ENCODE measurements around the gene RUNX2. TPM values are rescaled to one million over a fixed set of nuclear protein-coding genes. Genes with fewer than 3 reads are reported as not detected.
"Not testable (repeated sequence)": the region's sequence is repeated elsewhere in the genome, so short reads cannot be mapped to it uniquely, and the experiment has no call there.

The RUNX2 gene
- total RNA-seq, 1 experiment from 2014 or later, result not detected

DNA sequence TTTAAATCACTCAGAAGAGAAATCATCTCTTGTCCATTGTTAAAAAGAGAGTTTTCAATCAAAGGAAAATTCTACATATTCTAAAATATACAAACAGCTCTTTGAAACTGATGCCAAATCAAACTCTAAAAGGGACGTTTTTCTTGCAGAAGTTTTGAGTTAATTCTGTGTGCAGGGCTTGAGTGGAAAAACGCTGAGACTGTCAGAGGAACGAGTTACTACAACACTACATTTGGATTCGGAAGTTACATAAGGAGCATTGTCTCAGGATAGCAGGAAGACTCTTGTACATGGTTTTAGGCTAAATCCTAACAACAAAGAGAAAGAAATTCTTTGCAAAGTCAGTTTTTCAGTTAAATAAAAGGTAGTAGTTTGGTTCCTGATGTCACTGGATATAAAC is 205.3 kb downstream of the RUNX2 start:
- in situ Hi-C loops (cut with HindIII; ENCODE audit: low sequenced_read_pairs), result no loop called here
- no peak for DNase-seq (ENCODE audit: low spot score)

DNA sequence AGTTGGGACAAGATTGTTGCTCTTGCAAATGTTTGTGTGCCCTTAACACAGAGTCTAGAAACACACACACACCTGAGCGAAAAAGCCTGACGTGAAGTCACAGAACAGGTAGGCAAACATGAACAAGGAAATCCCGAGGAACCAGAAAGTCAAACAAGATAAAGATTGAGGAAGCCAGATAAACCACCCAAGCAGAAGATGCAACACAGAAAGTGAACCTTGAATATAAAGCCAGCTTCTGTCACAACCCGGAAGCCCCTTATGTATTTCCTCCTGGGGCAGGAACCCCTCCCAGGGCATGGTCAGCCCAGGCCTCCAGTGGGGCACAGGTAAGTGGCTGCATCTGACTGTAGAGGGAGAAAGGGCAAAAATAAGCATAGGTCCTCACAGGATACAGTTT is 207.8 kb downstream of the RUNX2 start:
- no peak for DNase-seq (ENCODE audit: low spot score)
- in situ Hi-C loops (cut with HindIII; ENCODE audit: low sequenced_read_pairs), result no loop called here

DNA sequence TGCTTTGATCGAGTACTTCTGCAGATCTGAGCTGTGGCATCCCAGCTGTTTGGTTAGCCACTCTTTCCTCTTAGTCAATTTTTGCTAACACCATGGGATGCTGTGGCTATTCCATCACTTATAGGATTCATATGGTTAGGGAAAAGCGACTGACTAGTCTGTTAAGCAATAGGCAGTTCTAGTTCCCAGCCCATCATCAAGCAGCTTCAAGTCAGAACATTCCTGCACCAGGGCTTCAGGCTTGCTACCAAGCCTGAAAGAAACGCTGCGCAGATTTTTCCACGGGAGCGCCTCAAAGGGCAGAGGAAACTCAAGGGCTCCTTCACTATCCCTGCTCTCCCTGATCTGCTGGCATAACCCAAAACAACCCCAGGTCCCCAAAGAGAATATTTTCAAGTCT is 209.4 kb downstream of the RUNX2 start:
- in situ Hi-C loops (cut with HindIII; ENCODE audit: low sequenced_read_pairs), result no loop called here
- no peak for DNase-seq (ENCODE audit: low spot score)

DNA sequence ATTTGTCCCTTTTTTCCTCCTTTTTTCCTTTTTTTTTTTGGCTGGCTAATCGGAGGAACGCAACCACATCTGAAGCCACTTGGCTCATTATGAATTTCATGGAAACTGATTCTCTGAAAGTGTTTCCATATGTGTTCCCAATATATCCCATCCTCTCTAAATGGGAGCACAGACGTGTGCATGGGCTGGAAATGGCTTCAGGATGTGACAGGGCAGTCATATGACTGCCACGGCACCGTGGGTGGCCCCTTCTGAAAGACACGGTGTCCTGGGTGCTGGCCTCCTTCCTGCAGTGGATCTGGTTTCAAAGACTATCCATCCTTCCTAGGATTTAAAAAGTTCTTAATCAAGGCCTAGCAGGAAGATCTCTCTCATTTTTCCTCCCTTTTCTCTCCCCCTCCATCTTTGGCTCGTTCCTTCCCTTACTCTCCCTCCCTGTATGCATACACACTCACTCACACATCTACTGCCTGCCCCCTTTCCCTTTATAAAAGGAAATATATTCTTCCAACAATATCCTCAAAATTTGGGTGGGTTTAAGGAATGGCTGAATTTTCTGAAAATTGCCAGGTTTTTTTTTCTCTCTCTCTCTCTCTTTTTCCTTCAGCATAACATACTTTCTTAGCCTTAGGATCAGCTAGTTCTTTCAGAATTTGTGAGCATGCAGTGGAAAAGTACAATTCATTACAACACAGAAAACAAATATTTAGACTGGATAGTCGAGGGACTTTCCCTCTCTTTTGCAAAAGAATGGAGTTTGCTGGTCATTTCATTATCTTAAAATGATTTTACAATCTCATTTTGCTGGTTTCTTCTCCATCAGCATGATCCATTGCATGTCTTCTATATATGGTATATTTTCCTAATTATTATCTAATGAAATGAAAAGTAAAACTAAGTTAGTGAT is 210.8 kb downstream of the RUNX2 start:
- DNase-seq (ENCODE audit: low spot score), result no peak
- in situ Hi-C loops (cut with HindIII; ENCODE audit: low sequenced_read_pairs), result no loop called here

DNA sequence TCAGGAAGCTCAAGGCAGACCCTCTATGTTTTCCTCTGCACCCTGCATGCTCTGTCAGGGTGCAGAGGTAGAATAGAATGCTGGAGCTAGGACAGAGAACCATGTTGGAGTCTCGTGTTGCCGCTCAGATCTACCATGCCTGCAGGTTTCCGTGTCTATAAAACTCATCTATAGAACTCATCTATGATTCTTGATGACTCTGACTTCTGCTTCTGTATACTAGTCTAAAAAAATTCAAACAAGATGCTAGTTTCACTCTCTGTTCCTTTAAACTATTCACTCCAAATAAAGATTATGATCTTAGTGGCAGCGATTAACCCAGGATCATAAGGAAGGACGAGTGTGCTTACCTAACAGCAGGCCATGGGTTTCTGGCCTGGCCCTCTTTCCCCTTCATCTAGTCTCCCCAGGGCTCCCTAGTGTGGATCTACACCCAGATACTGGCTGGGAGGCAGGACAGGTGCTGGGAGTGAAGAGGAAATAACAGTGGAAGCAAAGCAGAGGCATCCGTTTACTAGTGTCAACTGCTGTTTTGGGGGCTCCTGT is 212.3 kb downstream of the RUNX2 start:
- DNase-seq (ENCODE audit: low spot score), result no peak
- in situ Hi-C loops (cut with HindIII; ENCODE audit: low sequenced_read_pairs), result no loop called here

DNA sequence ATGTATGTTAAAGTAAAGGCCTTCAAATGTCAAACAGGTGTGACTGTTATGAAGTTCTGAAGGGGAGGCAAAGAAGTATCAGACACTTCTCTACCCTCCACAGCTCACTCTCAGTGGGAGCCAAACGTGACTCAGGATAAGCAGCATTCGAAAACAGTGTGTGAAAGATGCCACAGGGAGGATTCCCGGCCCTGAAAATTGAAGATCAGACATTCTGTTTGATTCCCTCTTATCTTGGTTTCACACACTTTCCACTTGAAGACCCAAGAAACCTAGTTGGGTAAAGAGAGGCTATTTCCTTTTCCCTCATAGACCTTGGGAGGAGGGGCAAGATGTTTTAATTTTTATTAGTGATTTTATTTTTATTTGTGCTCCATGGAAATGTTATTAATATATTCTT is 213.8 kb downstream of the RUNX2 start:
- no peak for DNase-seq (ENCODE audit: low spot score)
- in situ Hi-C loops (cut with HindIII; ENCODE audit: low sequenced_read_pairs), result no loop called here

DNA sequence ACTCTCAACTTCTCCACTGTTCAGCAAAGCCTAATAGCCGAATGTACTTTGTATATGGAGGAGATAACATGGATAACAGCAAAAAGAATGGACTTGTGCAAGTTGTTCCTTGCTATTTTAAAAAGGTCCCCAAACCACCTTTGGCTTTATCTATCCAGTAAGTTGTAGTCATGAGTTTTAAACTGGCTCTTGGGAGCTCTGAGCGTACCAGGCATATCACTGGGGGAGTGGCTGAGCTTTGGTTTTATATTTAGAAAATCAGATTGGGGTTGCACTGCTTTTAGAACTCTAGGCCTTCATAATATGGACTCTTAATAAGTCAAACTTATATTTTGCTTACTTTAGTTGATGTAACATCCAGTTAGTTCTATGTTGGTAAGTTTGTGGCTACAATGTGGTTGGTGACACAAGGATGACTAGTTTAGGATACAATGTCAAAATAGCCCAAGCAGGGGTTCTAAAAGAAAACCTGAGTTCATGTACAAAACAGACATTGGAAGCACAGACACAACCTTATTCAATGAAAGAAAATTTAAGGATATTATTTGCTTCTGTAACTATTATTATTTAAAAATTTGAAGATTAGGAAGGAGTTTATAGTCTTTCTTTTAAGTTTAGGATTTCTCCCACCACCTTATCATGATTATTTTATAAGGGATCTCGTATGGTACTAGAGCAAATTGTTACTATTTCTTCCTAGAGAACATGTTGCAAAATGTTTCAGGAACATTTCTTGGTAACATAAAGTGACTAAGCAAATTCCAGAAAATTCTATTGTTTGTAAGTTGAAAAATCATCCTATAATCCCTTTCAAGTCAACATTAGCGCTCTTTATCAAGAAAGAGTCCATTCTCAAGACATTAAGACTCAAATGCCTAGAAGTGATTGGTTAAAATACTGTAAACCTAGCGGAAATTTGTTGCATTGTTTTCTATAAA is 215.4 kb downstream of the RUNX2 start:
- in situ Hi-C loops (cut with HindIII; ENCODE audit: low sequenced_read_pairs), result no loop called here
- no peak for DNase-seq (ENCODE audit: low spot score)

DNA sequence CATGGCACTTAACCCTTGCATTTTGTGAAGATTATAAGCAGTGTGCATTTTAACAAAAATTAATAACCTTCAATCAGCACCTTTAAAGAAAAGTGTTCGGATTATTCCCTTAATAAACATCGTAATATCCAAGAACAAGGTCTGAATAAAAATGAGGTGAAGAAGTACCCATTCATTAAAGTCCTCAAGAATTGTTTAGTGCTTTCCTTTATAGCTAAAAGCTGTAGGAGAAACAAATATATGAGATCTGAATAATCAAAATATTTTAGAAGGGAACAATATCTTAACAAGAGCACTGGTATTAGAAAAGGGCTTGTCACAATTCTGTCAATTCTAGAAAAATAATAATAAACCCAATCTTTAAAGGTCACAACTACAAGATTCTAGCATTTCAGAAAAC is 217.3 kb downstream of the RUNX2 start:
- in situ Hi-C loops (cut with HindIII; ENCODE audit: low sequenced_read_pairs), result no loop called here
- no peak for DNase-seq (ENCODE audit: low spot score)

DNA sequence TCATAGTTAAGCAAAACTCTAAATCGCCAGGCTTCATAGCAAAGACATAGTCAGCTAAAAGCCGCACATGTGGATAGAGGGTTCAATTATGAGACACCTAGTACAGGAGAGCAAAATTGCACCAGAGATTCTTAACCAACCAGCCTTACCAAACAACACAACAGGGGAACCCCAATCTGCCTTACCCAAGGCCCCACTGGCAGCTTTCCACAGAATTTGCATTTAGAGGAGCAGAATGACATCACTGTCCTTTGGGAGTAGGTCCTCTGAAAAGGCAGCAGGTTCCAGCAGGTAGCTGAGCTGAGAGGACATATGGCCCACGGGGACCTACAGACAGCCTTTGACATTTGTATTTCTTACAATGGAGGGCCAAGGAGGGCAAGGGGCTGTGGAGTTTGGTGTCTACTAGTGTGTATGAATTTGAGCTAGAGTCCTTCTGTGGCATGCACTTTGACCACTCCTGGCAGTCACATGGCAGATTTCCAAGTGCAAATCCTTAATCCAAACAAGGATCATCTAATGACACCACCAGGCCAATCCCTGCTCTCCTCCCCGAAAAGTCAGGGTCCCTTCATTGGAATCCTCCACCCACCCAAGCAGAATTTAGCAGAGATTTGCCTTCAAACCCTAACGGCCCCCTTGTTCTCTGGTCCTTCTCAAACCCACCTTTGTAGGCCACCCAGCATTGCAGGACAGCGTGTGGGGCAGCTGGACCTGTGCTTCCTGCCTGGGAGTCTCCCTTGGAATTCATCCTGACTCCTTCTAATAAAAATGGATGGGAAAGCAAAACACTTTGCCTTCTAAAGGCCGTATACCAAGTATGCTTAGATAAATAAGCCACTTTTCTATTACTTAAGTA is 220.8 kb downstream of the RUNX2 start:
- in situ Hi-C loops (cut with HindIII; ENCODE audit: low sequenced_read_pairs), result no loop called here
- DNase-seq (ENCODE audit: low spot score), result no peak

DNA sequence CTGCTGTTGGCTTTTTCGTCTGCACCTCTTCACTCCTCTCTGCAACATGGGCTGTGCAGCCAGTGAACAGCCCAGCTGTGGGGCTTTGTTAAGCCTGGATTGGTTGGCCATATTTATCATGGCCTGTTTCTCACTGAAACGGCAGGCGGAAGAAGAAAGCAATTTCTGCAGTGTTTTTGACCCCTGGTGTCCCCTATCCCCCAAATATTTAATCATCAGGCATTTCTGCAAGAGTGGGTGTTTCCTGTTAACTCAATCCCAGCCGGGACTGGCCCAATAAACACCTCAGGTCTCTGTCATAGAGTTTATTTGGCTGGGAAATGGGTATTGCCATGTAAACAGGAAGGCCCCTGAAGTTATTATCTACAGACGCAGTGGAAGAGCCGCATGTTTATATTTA is 224.4 kb downstream of the RUNX2 start:
- DNase-seq (ENCODE audit: low spot score), result no peak
- in situ Hi-C loops (cut with HindIII; ENCODE audit: low sequenced_read_pairs), result no loop called here

DNA sequence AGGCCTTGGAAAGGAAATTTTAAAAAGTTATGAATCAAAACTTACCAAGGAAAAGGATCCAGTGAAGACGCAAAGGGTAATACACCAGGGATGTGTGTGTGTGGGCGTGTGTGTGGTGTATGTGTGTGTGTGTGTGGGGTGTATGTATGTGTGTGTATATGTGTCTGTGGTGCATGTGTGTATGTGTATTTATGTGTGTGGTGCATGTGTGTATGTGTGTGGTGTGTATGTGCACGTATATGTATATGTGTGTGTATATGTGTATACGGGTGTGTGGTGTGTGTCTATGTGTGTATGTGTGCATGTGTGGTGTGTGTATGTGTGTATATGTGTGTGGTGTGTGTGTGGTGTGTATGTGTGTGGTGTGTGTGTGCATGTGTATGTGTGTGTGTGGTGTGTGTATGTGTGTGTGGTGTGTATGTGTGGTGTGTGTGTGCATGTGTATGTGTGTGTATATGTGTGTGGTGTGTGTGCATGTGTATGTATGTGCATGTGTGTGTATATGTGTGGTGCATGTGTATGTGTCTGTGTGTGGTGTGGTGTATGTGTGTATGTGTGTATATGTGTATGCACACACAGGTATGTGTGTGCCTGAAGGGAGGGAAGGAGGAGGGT is 225.7 kb downstream of the RUNX2 start:
- in situ Hi-C loops (cut with HindIII; ENCODE audit: low sequenced_read_pairs), result no loop called here
- no peak for DNase-seq (ENCODE audit: low spot score)

DNA sequence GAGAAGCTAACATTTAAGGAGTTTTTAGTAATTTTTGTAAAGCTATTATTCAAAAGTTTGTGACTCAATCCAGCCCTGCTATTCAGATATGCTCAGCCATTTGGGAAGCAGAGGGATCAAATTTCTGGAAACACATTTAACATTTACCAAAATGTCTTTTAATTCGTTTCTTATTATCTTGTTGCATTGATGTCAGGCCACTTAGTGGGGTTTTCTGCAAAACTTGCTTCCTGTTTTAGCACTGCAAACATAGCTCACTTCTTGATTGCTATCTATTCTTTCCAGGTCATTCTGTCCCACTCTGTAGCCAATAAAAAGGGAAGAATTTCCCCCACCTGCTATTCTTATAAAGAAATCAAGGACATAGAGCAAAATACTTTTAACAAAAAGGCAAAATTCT is 226.5 kb downstream of the RUNX2 start:
- DNase-seq (ENCODE audit: low spot score), result no peak
- in situ Hi-C loops (cut with HindIII; ENCODE audit: low sequenced_read_pairs), result no loop called here

DNA sequence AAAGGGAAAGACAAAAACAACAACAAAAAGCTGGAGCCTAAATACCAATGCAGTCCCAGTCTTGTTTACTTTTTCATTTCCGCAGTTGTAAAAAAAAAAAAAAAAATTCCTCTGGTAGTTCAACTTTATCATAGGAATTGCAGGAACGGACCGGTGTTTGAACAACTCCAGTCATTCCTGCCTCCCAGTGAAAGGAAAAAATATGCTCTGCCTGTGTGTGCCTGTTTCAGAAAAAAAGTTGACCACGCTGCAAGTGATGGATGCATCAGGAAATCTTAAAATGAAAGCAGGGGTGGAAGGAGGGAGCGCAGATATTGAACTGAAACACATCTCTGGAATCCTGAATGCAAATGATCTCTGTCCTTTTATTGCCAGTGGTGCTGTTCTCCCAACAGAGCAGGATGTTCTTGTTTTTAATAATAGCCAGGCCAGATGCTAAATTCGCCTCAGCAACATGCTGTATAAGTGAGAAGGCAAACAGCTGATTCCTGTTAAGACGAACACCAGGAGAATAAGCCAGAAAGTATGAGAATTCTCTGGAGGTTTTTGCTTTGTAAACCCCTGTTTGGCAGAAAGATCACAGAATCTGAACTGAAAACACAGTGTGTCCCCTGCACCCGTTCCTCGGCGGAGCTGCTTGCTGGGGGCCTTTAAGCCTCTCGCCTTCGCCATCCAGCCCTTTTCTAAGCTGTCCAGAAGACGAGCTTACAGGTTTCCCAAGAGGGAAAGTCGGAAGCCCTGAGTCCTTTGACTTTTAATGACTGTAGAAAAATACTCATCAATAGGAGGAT is 228.0 kb downstream of the RUNX2 start:
- no peak for DNase-seq (ENCODE audit: low spot score)
- in situ Hi-C loops (cut with HindIII; ENCODE audit: low sequenced_read_pairs), result no loop called here

DNA sequence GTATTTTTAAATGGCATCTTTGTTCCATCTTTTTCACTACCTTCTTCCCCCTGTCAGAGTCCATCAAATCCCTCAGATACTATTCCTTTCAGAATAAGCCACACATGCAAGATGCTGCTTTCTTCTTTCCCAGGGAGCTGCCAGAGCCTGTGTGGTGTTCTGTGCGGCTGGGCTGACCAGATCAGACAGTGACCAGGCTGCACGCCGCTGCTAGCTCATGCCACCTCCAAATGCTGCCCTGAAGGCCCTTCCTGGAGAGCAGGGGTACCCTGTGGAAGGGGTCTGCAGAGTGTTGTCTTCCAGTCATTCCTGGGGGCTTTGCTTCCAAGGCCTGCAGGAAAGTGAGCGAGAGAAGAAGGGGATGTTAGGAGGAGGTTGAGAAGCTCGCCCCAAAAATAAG is 228.7 kb downstream of the RUNX2 start:
- no peak for DNase-seq (ENCODE audit: low spot score)
- in situ Hi-C loops (cut with HindIII; ENCODE audit: low sequenced_read_pairs), result no loop called here

DNA sequence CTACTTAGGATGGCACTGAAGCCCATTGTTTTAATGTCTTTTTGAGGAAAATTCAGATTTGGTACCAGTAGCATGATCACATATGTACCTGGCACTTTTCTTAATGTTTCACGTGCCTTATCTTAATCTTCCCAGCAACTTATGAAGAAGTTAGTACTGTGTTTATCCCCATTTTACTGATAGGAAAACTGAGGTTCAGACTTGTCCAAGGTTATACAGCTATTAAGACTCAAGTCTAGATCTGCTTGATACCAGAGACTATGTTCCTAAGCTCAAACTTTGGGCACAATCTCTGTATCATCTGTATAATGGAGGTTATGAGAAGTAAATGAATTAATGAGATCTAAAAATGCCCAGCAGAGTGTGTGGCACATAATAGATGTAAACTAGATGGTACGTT is 229.3 kb downstream of the RUNX2 start:
- DNase-seq (ENCODE audit: low spot score), result no peak
- in situ Hi-C loops (cut with HindIII; ENCODE audit: low sequenced_read_pairs), result no loop called here

DNA sequence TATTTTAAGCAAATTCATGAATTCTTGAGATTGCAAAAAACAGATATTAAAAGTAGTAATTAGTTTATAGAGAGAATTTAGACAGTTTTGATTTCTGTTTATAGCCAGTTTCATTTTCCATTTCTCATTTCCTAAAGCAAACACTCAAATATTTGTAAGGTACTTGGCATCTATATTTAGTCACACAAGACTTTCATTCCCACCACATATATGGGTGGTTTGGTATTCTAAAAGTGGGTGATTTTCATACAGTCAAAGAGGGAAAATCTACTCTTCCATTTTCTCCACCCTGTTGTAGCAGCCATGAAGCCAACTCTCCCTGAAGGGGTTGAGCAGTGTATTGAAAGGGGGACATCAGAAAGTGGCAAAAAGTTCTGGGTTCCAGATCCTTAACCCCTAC is 230.7 kb downstream of the RUNX2 start:
- in situ Hi-C loops (cut with HindIII; ENCODE audit: low sequenced_read_pairs), result no loop called here
- DNase-seq (ENCODE audit: low spot score), result no peak

DNA sequence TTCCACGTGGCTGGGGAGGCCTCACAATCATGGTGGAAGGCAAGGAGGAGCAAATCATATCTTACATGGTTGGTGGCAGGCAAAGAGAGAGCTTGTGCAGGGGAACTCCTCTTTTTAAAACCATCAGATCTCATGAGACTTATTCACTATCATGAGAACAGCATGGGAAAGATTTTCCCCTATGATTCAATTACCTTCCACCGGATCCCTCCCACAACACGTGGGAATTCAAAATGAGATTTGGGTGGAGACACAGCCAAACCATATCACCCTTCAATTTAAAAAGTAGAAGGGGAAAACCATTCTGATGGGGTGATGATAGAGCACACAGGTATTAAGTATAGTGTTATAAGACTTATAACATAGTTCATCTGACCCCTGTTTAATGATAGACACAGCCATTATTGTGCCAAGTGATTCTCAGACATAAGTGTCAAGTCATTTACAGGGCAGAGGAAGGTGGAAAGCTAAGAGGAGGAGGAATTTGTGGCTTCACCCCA is 232.2 kb downstream of the RUNX2 start:
- in situ Hi-C loops (cut with HindIII; ENCODE audit: low sequenced_read_pairs), result not testable (repeated sequence)

DNA sequence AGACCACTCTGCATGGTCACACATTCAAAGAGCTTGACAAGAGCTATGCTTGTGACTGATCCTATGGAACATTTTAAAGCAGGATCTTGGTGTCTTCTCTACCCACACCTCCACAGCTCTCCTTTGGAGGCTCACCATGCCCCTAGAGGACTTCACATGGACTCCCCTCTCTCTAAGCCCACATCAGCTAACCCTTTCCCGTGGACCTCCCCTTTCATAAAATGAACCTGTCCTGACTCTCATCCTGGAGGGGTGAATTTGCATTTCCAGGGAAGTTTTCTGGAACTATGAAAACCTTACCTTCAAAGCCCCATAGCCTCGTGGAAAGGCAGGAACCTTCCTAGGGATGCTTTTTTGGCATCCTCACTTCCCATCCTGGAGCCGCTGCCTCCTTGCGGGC is 234.0 kb downstream of the RUNX2 start:
- in situ Hi-C loops (cut with HindIII; ENCODE audit: low sequenced_read_pairs), result no loop called here
- DNase-seq (ENCODE audit: low spot score), result no peak

More for the DNA sequence above, 232.2 kb downstream of the RUNX2 start:
- DNase-seq (ENCODE audit: low spot score), result not testable (repeated sequence)

All from G401 (cell line).